ENCODE measurements around the gene KCNK6. TPM values are rescaled to one million over a fixed set of nuclear protein-coding genes. Genes with fewer than 3 reads are reported as not detected.

The KCNK6 gene
- total RNA-seq, 2 donors from 2014 or later: 5.1 to 8.9 TPM

GRCh38 chr19:38308006-38308766 lies 11.5 kb upstream of the KCNK6 start:
- Mint-ChIP-seq H3K36me3 (ENCODE audit: low read depth) (peaks cover 7% of the 10 kb centered on the region), H3K4me1 (no peaks in the 10 kb centered on the region), H3K27ac (no peak overlapping the region), H3K9me3 (no peaks in the 10 kb centered on the region), H3K27me3 (ENCODE audit: insufficient read depth) (peaks cover 6% of the 10 kb centered on the region), H3K4me3 (no peak overlapping the region)
- no peaks in the 10 kb centered on the region for H3K36me3 ChIP-seq (ENCODE audit: control insufficient read depth, insufficient read depth, low read length)
- no peaks in the 10 kb centered on the region for H3K4me1 ChIP-seq (ENCODE audit: control insufficient read depth, insufficient read depth, low read length)
- no peak overlapping the region for H3K9ac ChIP-seq (ENCODE audit: extremely low read depth, low read length, poor library complexity, severe bottlenecking)
- no peak for DNase-seq
- no peak overlapping the region for H3K27ac ChIP-seq (ENCODE audit: low read depth, low read length)
- H3K27me3 ChIP-seq (ENCODE audit: control insufficient read depth, insufficient read depth, low read length, poor library complexity, severe bottlenecking): no peaks in the 10 kb centered on the region
- H3K4me3 ChIP-seq (ENCODE audit: low read length): no peak overlapping the region
- H3K9me3 ChIP-seq (ENCODE audit: control insufficient read depth, low read length): no peaks in the 10 kb centered on the region
- TF ChIP-seq CTCF (conservative IDR thresholded peaks at IDR 0.05): no peak
- WGBS, 2 experiments (ENCODE audit: insufficient coverage in 1 of 2, insufficient read length in 1 of 2): 96% methylated on average over 10 to 12 of the region's 12 CpGs

GRCh38 chr19:38308926-38309614 lies 10.6 kb upstream of the KCNK6 start:
- no peaks in the 10 kb centered on the region for H3K9me3 ChIP-seq (ENCODE audit: control insufficient read depth, low read length)
- no peak overlapping the region for H3K9ac ChIP-seq (ENCODE audit: extremely low read depth, low read length, poor library complexity, severe bottlenecking)
- H3K4me3 ChIP-seq (ENCODE audit: low read length): no peak overlapping the region
- Mint-ChIP-seq H3K9me3 (no peaks in the 10 kb centered on the region), H3K4me1 (no peaks in the 10 kb centered on the region), H3K27ac (no peak overlapping the region), H3K36me3 (ENCODE audit: low read depth) (peaks cover 7% of the 10 kb centered on the region), H3K27me3 (ENCODE audit: insufficient read depth) (peaks cover 1% of the 10 kb centered on the region), H3K4me3 (no peak overlapping the region)
- 94 to 100% methylated on average over 9 to 24 of the region's 24 CpGs for WGBS, 2 experiments (ENCODE audit: insufficient coverage in 1 of 2, insufficient read length in 1 of 2)
- no peaks in the 10 kb centered on the region for H3K27me3 ChIP-seq (ENCODE audit: control insufficient read depth, insufficient read depth, low read length, poor library complexity, severe bottlenecking)
- no peak overlapping the region for H3K27ac ChIP-seq (ENCODE audit: low read depth, low read length)
- no peaks in the 10 kb centered on the region for H3K36me3 ChIP-seq (ENCODE audit: control insufficient read depth, insufficient read depth, low read length)
- no peak for DNase-seq
- TF ChIP-seq CTCF (conservative IDR thresholded peaks at IDR 0.05): no peak
- H3K4me1 ChIP-seq (ENCODE audit: control insufficient read depth, insufficient read depth, low read length): no peaks in the 10 kb centered on the region

GRCh38 chr19:38309615-38310278 lies 9.9 kb upstream of the KCNK6 start:
- Histone ChIP-seq H3K27me3 (ENCODE audit: control insufficient read depth, insufficient read depth, low read length, poor library complexity, severe bottlenecking) (no peaks in the 10 kb centered on the region), H3K4me3 (ENCODE audit: low read length) (no peak overlapping the region), H3K4me1 (ENCODE audit: control insufficient read depth, insufficient read depth, low read length) (no peaks in the 10 kb centered on the region), H3K36me3 (ENCODE audit: control insufficient read depth, insufficient read depth, low read length) (no peaks in the 10 kb centered on the region), H3K27ac (ENCODE audit: low read depth, low read length) (no peak overlapping the region), H3K9me3 (ENCODE audit: control insufficient read depth, low read length) (no peaks in the 10 kb centered on the region), H3K9ac (ENCODE audit: extremely low read depth, low read length, poor library complexity, severe bottlenecking) (no peak overlapping the region)
- peaks cover 7% of the 10 kb centered on the region for H3K36me3 Mint-ChIP-seq (ENCODE audit: low read depth)
- no peak overlapping the region for H3K27ac Mint-ChIP-seq
- no peak for DNase-seq
- H3K27me3 Mint-ChIP-seq (ENCODE audit: insufficient read depth): no peaks in the 10 kb centered on the region
- no peaks in the 10 kb centered on the region for H3K9me3 Mint-ChIP-seq
- no peak overlapping the region for H3K4me3 Mint-ChIP-seq
- 88 to 100% methylated on average over 3 of the region's 3 CpGs for WGBS, 2 experiments (ENCODE audit: insufficient coverage in 1 of 2, insufficient read length in 1 of 2)
- TF ChIP-seq CTCF (conservative IDR thresholded peaks at IDR 0.05): no peak
- H3K4me1 Mint-ChIP-seq: no peaks in the 10 kb centered on the region
